Measurements from ENCODE around the gene ATG10. TPM values are rescaled to one million over a fixed set of nuclear protein-coding genes. Genes with fewer than 3 reads are reported as not detected.
"Not testable (repeated sequence)": the region's sequence is repeated elsewhere in the genome, so short reads cannot be mapped to it uniquely, and the experiment has no call there.

The ATG10 gene
- total and polyA plus RNA-seq, 2 donors = 10.4 to 12.7 TPM

- H3K27me3 ChIP-seq (ENCODE audit: control insufficient read depth in 2 of 2, insufficient read depth in 1 of 2, low read length in 1 of 2) = no peaks in the 10 kb centered on the region
- H3K36me3 ChIP-seq (ENCODE audit: control insufficient read depth in 2 of 2, insufficient read depth in 2 of 2, low read length in 1 of 2) = no peaks in the 10 kb centered on the region
- 65% methylated on average over 5 of the region's 5 CpGs for WGBS
- H3K4me3 ChIP-seq (ENCODE audit: low read length in 2 of 2) = no peak overlapping the region
- H3K4me1 ChIP-seq (ENCODE audit: control insufficient read depth in 2 of 2, insufficient read depth in 2 of 2, low read length in 2 of 2) = no peaks in the 10 kb centered on the region
- H3K27ac ChIP-seq (ENCODE audit: low read depth in 1 of 2, low read length in 1 of 2) = no peak overlapping the region
- peak in 3 of 9 donors; percentile 6 to 24 (median 16) for DNase-seq (ENCODE audit: low read depth in 6 of 9, low spot score in 9 of 9)
- no peaks in the 10 kb centered on the region for H3K9me3 ChIP-seq (ENCODE audit: control insufficient read depth in 2 of 2, insufficient read depth in 1 of 2, low read length in 1 of 2)
Observed at GRCh38 chr5:82019342-82020138, 47.7 kb downstream of the ATG10 start.

- WGBS = 97% methylated on average over 1 of the region's 1 CpG
Observed at GRCh38 chr5:82022499-82022898, 50.7 kb downstream of the ATG10 start.

DNA sequence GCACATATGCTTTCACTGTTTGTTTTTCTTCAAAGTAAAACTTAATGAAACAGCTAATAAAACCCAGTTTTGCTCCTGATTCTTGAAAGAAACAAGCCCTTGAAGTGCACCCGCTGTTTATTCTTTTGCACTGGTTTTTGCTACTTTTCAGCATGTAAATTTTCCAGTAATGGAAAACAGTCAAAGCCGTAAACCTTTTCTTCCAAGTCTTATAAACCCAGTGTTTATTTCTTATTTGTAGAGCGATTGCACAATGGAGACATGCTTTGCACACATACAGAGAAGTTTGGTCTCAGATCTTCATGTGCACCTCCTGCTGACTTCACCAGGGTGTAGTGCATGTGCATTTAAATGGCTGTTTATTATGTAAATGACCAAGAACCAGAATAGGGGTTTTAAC is 51.8 kb downstream of the ATG10 start:
- H3K4me1 ChIP-seq (ENCODE audit: control insufficient read depth in 2 of 2, insufficient read depth in 2 of 2, low read length in 2 of 2) = no peaks in the 10 kb centered on the region
- no peak overlapping the region for H3K27ac ChIP-seq (ENCODE audit: low read depth in 1 of 2, low read length in 1 of 2)
- WGBS = 84% methylated on average over 3 of the region's 3 CpGs
- no peaks in the 10 kb centered on the region for H3K27me3 ChIP-seq (ENCODE audit: control insufficient read depth in 2 of 2, insufficient read depth in 1 of 2, low read length in 1 of 2)
- H3K4me3 ChIP-seq (ENCODE audit: low read length in 2 of 2) = no peak overlapping the region
- DNase-seq (ENCODE audit: low read depth in 6 of 9, low spot score in 9 of 9) = no peak
- H3K9me3 ChIP-seq (ENCODE audit: control insufficient read depth in 2 of 2, insufficient read depth in 1 of 2, low read length in 1 of 2) = no peaks in the 10 kb centered on the region
- no peaks in the 10 kb centered on the region for H3K36me3 ChIP-seq (ENCODE audit: control insufficient read depth in 2 of 2, insufficient read depth in 2 of 2, low read length in 1 of 2)

More at GRCh38 chr5:82022499-82022898, 50.7 kb downstream of the ATG10 start:
- no peak for DNase-seq (ENCODE audit: low read depth in 6 of 9, low spot score in 9 of 9)
- Histone ChIP-seq H3K4me1 (ENCODE audit: control insufficient read depth in 2 of 2, insufficient read depth in 2 of 2, low read length in 2 of 2) (no peaks in the 10 kb centered on the region), H3K4me3 (ENCODE audit: low read length in 2 of 2) (no peak overlapping the region), H3K36me3 (ENCODE audit: control insufficient read depth in 2 of 2, insufficient read depth in 2 of 2, low read length in 1 of 2) (no peaks in the 10 kb centered on the region), H3K9me3 (ENCODE audit: control insufficient read depth in 2 of 2, insufficient read depth in 1 of 2, low read length in 1 of 2) (no peaks in the 10 kb centered on the region), H3K27ac (ENCODE audit: low read depth in 1 of 2, low read length in 1 of 2) (no peak overlapping the region), H3K27me3 (ENCODE audit: control insufficient read depth in 2 of 2, insufficient read depth in 1 of 2, low read length in 1 of 2) (no peaks in the 10 kb centered on the region)

- H3K4me1 ChIP-seq (ENCODE audit: control insufficient read depth in 2 of 2, insufficient read depth in 2 of 2, low read length in 2 of 2) = no peaks in the 10 kb centered on the region
- no peaks in the 10 kb centered on the region for H3K27me3 ChIP-seq (ENCODE audit: control insufficient read depth in 2 of 2, insufficient read depth in 1 of 2, low read length in 1 of 2)
- no peaks in the 10 kb centered on the region for H3K9me3 ChIP-seq (ENCODE audit: control insufficient read depth in 2 of 2, insufficient read depth in 1 of 2, low read length in 1 of 2)
- no peaks in the 10 kb centered on the region for H3K36me3 ChIP-seq (ENCODE audit: control insufficient read depth in 2 of 2, insufficient read depth in 2 of 2, low read length in 1 of 2)
- H3K27ac ChIP-seq (ENCODE audit: low read depth in 1 of 2, low read length in 1 of 2) = no peak overlapping the region
- no peak for DNase-seq (ENCODE audit: low read depth in 6 of 9, low spot score in 9 of 9)
- 95% methylated on average over 4 of the region's 4 CpGs for WGBS
- H3K4me3 ChIP-seq (ENCODE audit: low read length in 2 of 2) = no peak overlapping the region
Observed at GRCh38 chr5:82031220-82032119, 59.6 kb downstream of the ATG10 start.

DNA sequence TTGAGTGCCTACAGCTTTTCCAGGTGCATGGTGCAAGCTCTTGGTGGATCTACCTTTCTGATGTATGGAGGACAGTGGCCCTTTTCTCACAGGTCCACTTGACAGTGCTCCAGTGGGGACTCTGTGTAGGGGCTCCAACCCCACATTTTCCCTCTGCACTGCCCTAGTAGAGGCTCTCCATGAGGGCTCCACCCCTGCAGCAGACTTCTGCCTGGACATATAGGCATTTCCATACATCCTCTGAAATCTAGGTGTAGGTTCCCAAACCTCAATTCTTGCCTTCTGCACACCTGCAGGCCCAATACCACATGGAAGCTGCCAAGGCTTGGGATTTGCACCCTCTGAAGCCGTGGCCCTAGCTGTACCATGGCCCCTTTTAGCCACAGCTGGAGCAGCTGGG is 71.1 kb downstream of the ATG10 start:
- H3K4me1 ChIP-seq (ENCODE audit: control insufficient read depth in 2 of 2, insufficient read depth in 2 of 2, low read length in 2 of 2); H3K27me3 ChIP-seq (ENCODE audit: control insufficient read depth in 2 of 2, insufficient read depth in 1 of 2, low read length in 1 of 2); H3K36me3 ChIP-seq (ENCODE audit: control insufficient read depth in 2 of 2, insufficient read depth in 2 of 2, low read length in 1 of 2); DNase-seq (ENCODE audit: low read depth in 6 of 9, low spot score in 9 of 9); H3K27ac ChIP-seq (ENCODE audit: low read depth in 1 of 2, low read length in 1 of 2); H3K4me3 ChIP-seq (ENCODE audit: low read length in 2 of 2); H3K9me3 ChIP-seq (ENCODE audit: control insufficient read depth in 2 of 2, insufficient read depth in 1 of 2, low read length in 1 of 2): not testable (repeated sequence)
- 97% methylated on average over 1 of the region's 1 CpG for WGBS

GRCh38 chr5:82044010-82044409 is 72.2 kb downstream of the ATG10 start:
- H3K27me3 ChIP-seq (ENCODE audit: control insufficient read depth in 2 of 2, insufficient read depth in 1 of 2, low read length in 1 of 2) = no peaks in the 10 kb centered on the region
- no peak overlapping the region for H3K27ac ChIP-seq (ENCODE audit: low read depth in 1 of 2, low read length in 1 of 2)
- peaks cover 3 to 9% of the 10 kb centered on the region in 2 donors for H3K9me3 ChIP-seq (ENCODE audit: control insufficient read depth in 2 of 2, insufficient read depth in 1 of 2, low read length in 1 of 2)
- 93% methylated on average over 2 of the region's 2 CpGs for WGBS
- DNase-seq (ENCODE audit: low read depth in 6 of 9, low spot score in 9 of 9) = no peak
- H3K4me1 ChIP-seq (ENCODE audit: control insufficient read depth in 2 of 2, insufficient read depth in 2 of 2, low read length in 2 of 2) = no peaks in the 10 kb centered on the region
- H3K4me3 ChIP-seq (ENCODE audit: low read length in 2 of 2) = no peak overlapping the region
- peaks cover 0 to 6% of the 10 kb centered on the region in 2 donors for H3K36me3 ChIP-seq (ENCODE audit: control insufficient read depth in 2 of 2, insufficient read depth in 2 of 2, low read length in 1 of 2)

DNA sequence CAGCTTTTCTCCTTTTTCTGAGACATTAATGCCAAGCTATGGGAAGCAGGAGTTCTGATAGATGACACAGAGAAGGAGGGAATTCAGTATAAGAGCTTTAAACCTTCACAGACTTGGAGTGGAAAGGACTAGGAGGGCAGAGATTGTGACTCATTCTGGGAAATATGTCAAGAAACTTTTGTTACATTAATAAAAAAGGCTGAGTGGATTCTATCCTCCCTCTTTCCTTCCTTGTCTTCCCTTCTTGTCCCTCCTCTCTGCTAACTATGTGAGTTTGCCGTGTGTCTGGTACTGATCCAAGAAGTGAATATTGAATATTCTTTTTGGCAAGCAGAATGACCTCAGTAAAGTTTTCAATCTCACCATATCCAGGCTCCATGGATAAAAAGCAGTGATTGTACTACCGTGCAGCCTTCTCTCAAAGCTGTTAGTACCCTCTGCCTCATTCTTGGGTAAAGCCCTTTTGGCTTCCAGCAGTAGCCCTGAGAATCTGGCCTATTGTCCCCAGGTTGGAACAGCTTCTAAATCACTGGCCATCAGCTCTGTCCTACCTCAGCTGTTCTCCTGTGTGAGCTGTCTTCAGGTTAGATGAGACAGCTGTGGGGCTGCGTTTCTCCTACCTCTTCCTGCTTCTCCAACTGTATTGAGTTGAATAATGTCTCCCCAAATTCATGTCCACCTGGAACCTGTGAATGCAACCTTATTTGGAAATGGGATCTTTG is 73.9 kb downstream of the ATG10 start:
- Histone ChIP-seq H3K27me3 (ENCODE audit: control insufficient read depth in 2 of 2, insufficient read depth in 1 of 2, low read length in 1 of 2) (no peaks in the 10 kb centered on the region), H3K27ac (ENCODE audit: low read depth in 1 of 2, low read length in 1 of 2) (no peak overlapping the region), H3K9me3 (ENCODE audit: control insufficient read depth in 2 of 2, insufficient read depth in 1 of 2, low read length in 1 of 2) (peaks cover 3 to 9% of the 10 kb centered on the region in 2 donors), H3K36me3 (ENCODE audit: control insufficient read depth in 2 of 2, insufficient read depth in 2 of 2, low read length in 1 of 2) (peaks cover 0 to 6% of the 10 kb centered on the region in 2 donors), H3K4me1 (ENCODE audit: control insufficient read depth in 2 of 2, insufficient read depth in 2 of 2, low read length in 2 of 2) (no peaks in the 10 kb centered on the region), H3K4me3 (ENCODE audit: low read length in 2 of 2) (no peak overlapping the region)
- DNase-seq (ENCODE audit: low read depth in 6 of 9, low spot score in 9 of 9) = no peak
- WGBS = 91% methylated on average over 3 of the region's 3 CpGs

- H3K27me3 ChIP-seq (ENCODE audit: control insufficient read depth in 2 of 2, insufficient read depth in 1 of 2, low read length in 1 of 2) = no peaks in the 10 kb centered on the region
- H3K27ac ChIP-seq (ENCODE audit: low read depth in 1 of 2, low read length in 1 of 2) = no peak overlapping the region
- peaks cover 3 to 9% of the 10 kb centered on the region in 2 donors for H3K9me3 ChIP-seq (ENCODE audit: control insufficient read depth in 2 of 2, insufficient read depth in 1 of 2, low read length in 1 of 2)
- DNase-seq (ENCODE audit: low read depth in 6 of 9, low spot score in 9 of 9) = no peak
- H3K36me3 ChIP-seq (ENCODE audit: control insufficient read depth in 2 of 2, insufficient read depth in 2 of 2, low read length in 1 of 2) = peaks cover 0 to 6% of the 10 kb centered on the region in 2 donors
- no peak overlapping the region for H3K4me3 ChIP-seq (ENCODE audit: low read length in 2 of 2)
- WGBS = 96% methylated on average over 2 of the region's 2 CpGs
- H3K4me1 ChIP-seq (ENCODE audit: control insufficient read depth in 2 of 2, insufficient read depth in 2 of 2, low read length in 2 of 2) = no peaks in the 10 kb centered on the region
Observed at GRCh38 chr5:82046276-82046647, 74.4 kb downstream of the ATG10 start.

All from thymus (tissue), 11 donors.